Muscle layer of colon (tissue), 2 donors: ENCODE measurements around the gene ART4.

Source experiments
- H3K27ac ChIP-seq: one replicate; pipeline ENCODE4 v1.7.0; 2013; ENCODE audit warnings: low read depth, mild to moderate bottlenecking, low read length, moderate library complexity
- H3K27me3 ChIP-seq, 2 donors: one replicate each; pipeline ENCODE4 v1.7.0; 2013; ENCODE audit warnings: low read length in 2 of 2, mild to moderate bottlenecking in 2 of 2; ENCODE audit not compliant: insufficient read depth in 2 of 2, control insufficient read depth in 1 of 2
- H3K36me3 ChIP-seq: one replicate; pipeline ENCODE4 v1.7.0; 2013; ENCODE audit warnings: mild to moderate bottlenecking, low read length; ENCODE audit not compliant: insufficient read depth
- H3K4me1 ChIP-seq: one replicate; pipeline ENCODE4 v1.7.0; 2013; ENCODE audit warnings: mild to moderate bottlenecking, low read length; ENCODE audit not compliant: insufficient read depth
- H3K4me3 ChIP-seq, 2 donors: one replicate each; pipeline ENCODE4 v1.7.0; 2013; ENCODE audit warnings: low read length in 2 of 2, low read depth in 1 of 2, mild to moderate bottlenecking in 1 of 2, moderate library complexity in 1 of 2
- H3K9ac ChIP-seq: one replicate; pipeline ENCODE4 v1.7.0; 2013; ENCODE audit warnings: low read length
- H3K9me3 ChIP-seq: one replicate; pipeline ENCODE4 v1.7.0; 2013; ENCODE audit warnings: mild to moderate bottlenecking, low read length
- donor health status: abdominal sarcoma.
- donor health status: Adenocarcinoma of cecum.

Gene ART4

DNA sequence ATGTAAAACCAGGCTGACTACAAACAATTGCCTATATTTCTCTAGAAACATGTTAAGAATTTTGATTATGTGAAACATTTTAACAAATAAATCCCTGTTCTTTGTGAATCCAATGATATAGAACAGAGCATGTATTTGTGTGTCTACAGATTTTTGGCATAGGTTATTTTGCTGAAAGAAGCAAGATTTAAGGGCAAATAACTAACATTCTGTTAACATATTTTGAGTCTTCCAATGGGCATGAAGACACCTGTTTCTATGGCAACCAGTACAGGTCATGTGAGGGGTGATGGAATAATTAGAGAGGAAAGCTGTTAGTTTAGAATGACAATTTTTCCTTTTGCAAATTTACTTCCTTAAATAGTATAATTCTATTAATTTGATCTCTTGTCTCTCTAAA is 8.8 kb downstream of the ART4 start:
- Histone ChIP-seq H3K36me3 (no peaks in the 10 kb centered on the region), H3K9me3 (no peaks in the 10 kb centered on the region), H3K27ac (no peak overlapping the region), H3K27me3 (no peaks in the 10 kb centered on the region), H3K4me1 (no peaks in the 10 kb centered on the region), H3K4me3 (no peak overlapping the region), H3K9ac (no peak overlapping the region)

DNA sequence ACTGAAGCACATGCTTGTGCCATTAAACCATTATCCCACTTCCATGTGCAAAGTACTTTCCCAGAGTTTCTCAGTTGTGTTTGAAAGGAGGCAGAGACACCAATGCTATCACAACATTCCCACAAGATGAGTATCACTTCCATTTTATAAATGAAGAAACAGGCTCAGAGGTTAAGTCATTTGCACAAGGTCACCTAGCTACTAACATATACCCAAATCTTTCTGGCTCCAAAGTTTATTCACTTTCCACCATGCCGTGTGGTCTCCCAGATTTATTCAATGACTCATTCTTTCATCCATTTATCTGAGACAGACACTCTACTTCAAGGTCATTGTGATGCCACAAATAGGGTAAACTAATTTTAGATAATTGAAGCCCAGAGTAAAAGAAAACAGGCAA is 9.4 kb downstream of the ART4 start:
- no peaks in the 10 kb centered on the region for H3K27me3 ChIP-seq
- no peak overlapping the region for H3K27ac ChIP-seq
- H3K4me3 ChIP-seq, result no peak overlapping the region
- no peaks in the 10 kb centered on the region for H3K4me1 ChIP-seq
- no peak overlapping the region for H3K9ac ChIP-seq
- H3K36me3 ChIP-seq, result no peaks in the 10 kb centered on the region
- H3K9me3 ChIP-seq, result no peaks in the 10 kb centered on the region

DNA sequence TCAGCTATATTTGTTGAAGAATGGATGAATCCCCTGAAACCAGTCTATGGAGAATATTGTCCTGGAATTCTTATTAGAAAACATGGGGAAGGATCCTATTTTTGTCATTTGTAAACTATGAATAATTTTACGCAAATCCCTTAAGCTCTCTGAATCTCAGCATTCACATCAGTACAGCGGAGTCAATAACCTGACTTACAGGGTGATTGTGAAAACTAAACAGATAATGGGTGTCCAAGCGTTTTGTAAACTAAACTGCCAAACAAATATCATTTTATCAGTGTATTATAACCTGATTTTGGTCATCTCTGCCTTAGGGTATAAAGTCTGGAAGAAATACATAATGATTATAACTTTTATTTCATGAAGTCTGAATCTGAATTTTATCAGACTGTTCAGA is 10.0 kb downstream of the ART4 start:
- no peaks in the 10 kb centered on the region for H3K9me3 ChIP-seq
- H3K4me1 ChIP-seq, result no peaks in the 10 kb centered on the region
- no peaks in the 10 kb centered on the region for H3K36me3 ChIP-seq
- no peak overlapping the region for H3K9ac ChIP-seq
- no peak overlapping the region for H3K4me3 ChIP-seq
- no peak overlapping the region for H3K27ac ChIP-seq
- no peaks in the 10 kb centered on the region for H3K27me3 ChIP-seq

DNA sequence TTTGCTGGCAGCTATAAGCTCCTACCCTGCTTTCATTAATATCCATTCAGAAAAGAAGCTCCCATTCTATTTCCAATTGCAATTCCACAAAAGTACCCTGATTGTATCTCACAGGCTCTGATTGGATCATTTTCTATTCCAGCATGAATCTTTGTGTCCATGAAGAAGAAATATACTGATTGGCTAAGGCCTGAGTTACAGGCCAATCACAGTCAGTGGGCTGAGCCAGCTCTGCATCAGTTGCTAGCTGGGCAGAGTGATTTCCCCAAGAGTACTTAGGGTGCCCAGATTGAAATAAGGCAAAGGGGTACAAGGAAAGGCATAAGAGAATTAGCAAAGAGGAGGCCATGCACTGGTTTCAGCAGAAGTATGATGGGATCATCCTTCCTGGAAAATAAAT is 14.4 kb downstream of the ART4 start:
- no peaks in the 10 kb centered on the region for H3K36me3 ChIP-seq
- H3K4me3 ChIP-seq, result no peak overlapping the region
- H3K27me3 ChIP-seq, result no peaks in the 10 kb centered on the region
- H3K9ac ChIP-seq, result no peak overlapping the region
- H3K27ac ChIP-seq, result no peak overlapping the region
- no peaks in the 10 kb centered on the region for H3K4me1 ChIP-seq
- no peaks in the 10 kb centered on the region for H3K9me3 ChIP-seq

DNA sequence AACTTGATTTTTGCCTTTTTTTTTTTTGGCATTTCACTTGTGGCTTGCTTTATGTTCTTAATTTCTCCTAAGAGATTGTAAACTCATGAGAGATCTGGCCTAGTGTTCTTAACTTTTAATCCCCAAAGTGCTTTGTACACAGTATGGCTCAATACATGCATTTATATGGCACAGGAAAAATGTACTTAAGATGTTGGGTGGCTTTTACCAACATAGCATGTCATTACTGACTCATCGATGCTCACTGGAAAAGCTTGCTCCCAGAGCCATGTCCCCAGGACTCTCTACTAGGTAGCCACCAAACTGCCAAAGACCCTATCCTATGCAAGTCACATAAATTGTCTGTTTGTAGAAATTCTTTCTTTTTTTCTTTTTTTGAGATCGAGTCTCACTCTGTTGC is 16.3 kb downstream of the ART4 start:
- no peaks in the 10 kb centered on the region for H3K9me3 ChIP-seq
- H3K4me3 ChIP-seq, result no peak overlapping the region
- H3K4me1 ChIP-seq, result no peaks in the 10 kb centered on the region
- no peaks in the 10 kb centered on the region for H3K27me3 ChIP-seq
- no peak overlapping the region for H3K27ac ChIP-seq
- H3K36me3 ChIP-seq, result no peaks in the 10 kb centered on the region
- H3K9ac ChIP-seq, result no peak overlapping the region

DNA sequence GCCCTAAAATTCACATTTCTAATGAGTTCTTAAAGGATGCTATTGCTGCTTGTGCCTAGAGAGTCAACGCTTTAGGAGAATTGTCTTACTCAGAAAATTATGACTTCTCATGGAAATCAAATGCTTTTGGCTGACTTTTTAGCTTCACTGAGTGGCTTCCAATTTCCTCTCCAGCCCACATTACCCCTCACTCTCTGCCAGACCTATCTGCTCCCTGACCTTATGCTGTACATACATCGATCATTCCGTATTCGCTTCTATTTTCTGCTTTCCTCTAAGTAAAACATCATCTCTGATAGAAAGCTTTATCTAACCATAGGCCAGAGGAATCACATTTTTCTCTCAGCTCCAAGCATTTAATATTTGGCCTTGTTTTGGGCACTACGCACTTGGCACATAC is 16.8 kb downstream of the ART4 start:
- Histone ChIP-seq H3K27ac (no peak overlapping the region), H3K9ac (no peak overlapping the region), H3K4me1 (no peaks in the 10 kb centered on the region), H3K27me3 (no peaks in the 10 kb centered on the region), H3K4me3 (no peak overlapping the region), H3K9me3 (no peaks in the 10 kb centered on the region), H3K36me3 (no peaks in the 10 kb centered on the region)

DNA sequence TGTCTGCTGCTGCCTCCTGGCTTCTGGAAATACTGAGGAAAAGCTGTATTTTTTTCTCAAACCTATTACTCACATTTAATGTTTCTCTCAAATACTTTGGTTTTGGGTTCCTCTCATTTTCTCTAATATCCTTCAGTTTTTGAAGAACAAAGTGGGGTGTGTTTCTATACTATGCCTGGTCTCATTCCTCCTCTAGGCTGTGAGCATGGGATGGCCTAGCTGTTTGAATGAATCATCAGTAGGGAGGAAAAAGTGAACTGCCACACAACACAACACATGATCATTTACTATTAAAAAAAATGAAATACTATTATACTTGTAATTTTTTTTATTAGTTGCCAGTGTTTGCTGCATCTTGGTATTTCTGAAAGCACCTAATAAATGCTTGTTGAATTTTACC is 18.1 kb downstream of the ART4 start:
- no peaks in the 10 kb centered on the region for H3K27me3 ChIP-seq
- H3K4me1 ChIP-seq, result no peaks in the 10 kb centered on the region
- no peak overlapping the region for H3K27ac ChIP-seq

DNA sequence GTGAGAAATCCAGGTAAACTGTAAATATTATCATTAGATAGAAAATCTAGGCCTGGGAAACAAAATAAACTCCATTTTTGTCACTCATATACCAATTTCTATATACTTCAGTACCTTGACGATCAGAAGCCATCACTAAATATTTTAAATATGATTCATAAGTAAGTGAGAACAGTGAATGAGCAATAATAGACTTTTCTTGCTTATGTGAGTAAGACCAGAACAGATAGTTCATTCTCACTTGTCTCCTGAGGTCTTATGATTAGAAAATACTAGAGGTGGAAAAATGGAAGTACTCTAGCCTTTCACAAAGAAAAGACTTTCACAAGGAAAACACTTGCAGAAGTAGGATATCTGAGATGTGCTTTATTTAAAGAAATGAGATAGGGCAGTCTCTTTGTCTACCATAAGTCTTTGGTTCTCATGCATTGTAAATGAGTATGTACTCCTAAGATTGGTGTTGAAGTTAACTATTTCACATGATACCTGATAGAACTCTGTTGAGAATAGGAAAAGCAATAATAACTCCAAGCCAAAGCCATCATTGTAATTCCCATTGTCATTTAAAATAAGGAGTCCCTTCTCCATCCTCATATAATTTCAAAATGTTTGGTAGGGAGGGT is 19.2 kb downstream of the ART4 start:
- H3K4me3 ChIP-seq, result no peak overlapping the region
- no peaks in the 10 kb centered on the region for H3K4me1 ChIP-seq
- no peak overlapping the region for H3K27ac ChIP-seq
- no peak overlapping the region for H3K9ac ChIP-seq
- H3K27me3 ChIP-seq, result no peaks in the 10 kb centered on the region
- H3K36me3 ChIP-seq, result no peaks in the 10 kb centered on the region
- H3K9me3 ChIP-seq, result no peaks in the 10 kb centered on the region

More for the DNA sequence above, 18.1 kb downstream of the ART4 start:
- H3K36me3 ChIP-seq, result no peaks in the 10 kb centered on the region
- no peak overlapping the region for H3K9ac ChIP-seq
- no peak overlapping the region for H3K4me3 ChIP-seq
- no peaks in the 10 kb centered on the region for H3K9me3 ChIP-seq

DNA sequence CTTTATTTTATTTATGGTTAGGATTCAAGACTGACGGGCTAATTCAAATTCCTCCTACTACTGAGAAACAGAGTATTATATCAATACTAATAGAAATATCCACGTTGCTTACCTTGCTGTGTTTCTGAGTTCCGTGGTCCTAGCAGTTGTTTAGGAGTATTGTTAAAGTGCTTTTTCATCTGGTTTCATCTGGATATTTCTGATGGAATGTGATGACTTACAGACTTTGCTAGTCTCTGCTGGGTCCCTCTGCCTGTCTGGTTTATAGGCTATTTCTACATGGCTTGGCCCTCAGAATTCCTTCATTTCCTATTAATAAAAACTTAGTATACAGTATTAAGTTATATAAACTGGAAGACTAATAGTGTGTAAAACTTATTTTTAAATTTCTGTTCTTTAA is 29.3 kb downstream of the ART4 start, which contains the start of gene SMCO3:
Gene SMCO3 (minus strand): TSS at position 169 of the 400 bp plus-strand sequence. CDS start 7,502 bp downstream, outside the sequence.
- H3K9me3 ChIP-seq, result no peaks in the 10 kb centered on the region
- H3K36me3 ChIP-seq, result no peaks in the 10 kb centered on the region
- no peak within 1 kb of the TSS for H3K27ac ChIP-seq
- H3K27me3 ChIP-seq, result no peaks in the 10 kb centered on the region
- H3K4me3 ChIP-seq, result no peak within 1 kb of the TSS
- no peaks in the 10 kb centered on the region for H3K4me1 ChIP-seq
- no peak within 1 kb of the TSS for H3K9ac ChIP-seq

DNA sequence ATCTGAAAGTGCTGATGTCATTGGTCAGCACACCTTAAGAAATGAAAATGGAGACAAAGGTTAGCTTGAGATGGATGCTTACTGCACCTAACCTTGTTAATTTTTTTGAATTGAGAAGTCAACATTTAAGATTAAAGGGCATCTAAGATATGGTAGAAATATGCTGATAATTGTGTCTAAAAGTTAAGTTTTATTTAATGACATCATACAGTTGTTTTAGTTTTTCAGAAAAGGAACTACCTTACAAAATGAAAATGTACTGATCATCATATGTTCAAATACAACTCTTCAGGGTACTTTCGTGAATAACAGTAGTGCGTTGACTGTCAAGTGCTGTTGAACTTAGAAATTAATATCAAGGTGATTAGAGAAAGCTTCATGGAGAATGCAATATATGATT is 31.8 kb downstream of the ART4 start:
- Histone ChIP-seq H3K9me3 (no peaks in the 10 kb centered on the region), H3K4me3 (no peak overlapping the region), H3K9ac (no peak overlapping the region), H3K4me1 (no peaks in the 10 kb centered on the region), H3K27ac (no peak overlapping the region), H3K27me3 (no peaks in the 10 kb centered on the region), H3K36me3 (no peaks in the 10 kb centered on the region)

DNA sequence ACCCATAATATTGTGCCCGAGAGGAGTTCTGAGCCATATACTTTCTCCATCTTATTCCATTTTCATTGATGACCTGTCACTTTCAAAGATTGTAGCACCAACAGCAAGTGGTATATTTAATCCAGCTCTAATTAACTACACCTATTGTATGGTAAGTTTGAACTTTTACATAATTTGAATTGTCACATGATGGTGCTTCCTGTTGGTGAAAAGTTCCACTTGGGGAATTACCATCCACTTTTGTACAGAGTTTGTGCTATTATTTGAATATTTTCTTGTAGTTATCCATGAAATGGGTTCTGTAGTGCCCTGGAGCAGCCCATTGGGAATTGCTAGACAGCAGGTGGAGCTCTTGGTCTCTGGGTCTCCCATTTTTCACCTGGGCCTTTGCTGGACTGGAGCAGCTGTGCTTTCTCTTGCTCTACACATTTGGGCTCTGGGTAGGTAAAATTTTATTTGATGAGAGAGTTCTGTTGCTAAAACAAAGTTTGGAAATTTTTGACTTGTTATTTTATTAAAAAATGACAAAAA is 32.3 kb downstream of the ART4 start:
- Histone ChIP-seq H3K27ac (no peak overlapping the region), H3K27me3 (no peaks in the 10 kb centered on the region), H3K9ac (no peak overlapping the region), H3K4me1 (no peaks in the 10 kb centered on the region), H3K9me3 (no peaks in the 10 kb centered on the region), H3K4me3 (no peak overlapping the region), H3K36me3 (no peaks in the 10 kb centered on the region)
